ENCODE data around the gene YARS2. TPM values are rescaled to one million over a fixed set of nuclear protein-coding genes. Genes with fewer than 3 reads are reported as not detected.

Gene YARS2
- total RNA-seq, 1 experiment from 2014 or later: 41.4 TPM

DNA sequence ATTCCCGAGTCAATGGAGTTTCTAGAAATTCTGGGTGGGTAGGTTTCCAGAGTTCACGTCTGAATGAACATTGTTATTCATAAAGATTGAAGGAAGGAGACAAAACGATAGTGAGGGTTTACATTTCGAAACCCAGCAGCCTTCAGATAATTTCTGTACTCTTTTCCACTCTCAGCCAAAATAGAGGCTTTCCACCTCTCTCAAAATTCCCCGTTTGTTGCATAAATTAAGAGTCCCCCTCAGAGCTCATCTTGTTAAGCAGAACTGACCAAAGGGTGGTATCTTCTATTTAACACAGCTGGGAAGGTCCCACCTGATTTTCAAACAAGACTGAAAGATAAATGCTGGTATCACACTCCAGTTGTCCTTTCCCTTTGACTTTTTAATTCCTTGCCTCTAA, 21.5 kb upstream of the YARS2 start:
- Histone ChIP-seq H3K79me2 (ENCODE audit: insufficient read depth, low read length) (no peaks in the 10 kb centered on the region), H2BK15ac (ENCODE audit: low read depth, low read length) (no peak overlapping the region), H3T11ph (ENCODE audit: low read length) (no peak overlapping the region), H3K56ac (ENCODE audit: insufficient read length, low read depth, low read length) (no peak overlapping the region), H3K14ac (ENCODE audit: insufficient read depth, low read length) (no peak overlapping the region), H3K79me1 (ENCODE audit: insufficient read depth, low read depth, low read length, poor library complexity, severe bottlenecking) (no peaks in the 10 kb centered on the region), H4K5ac (ENCODE audit: insufficient read length, low read depth, low read length) (no peak overlapping the region), H3K9me3 (ENCODE audit: control insufficient read depth, low read depth, low read length) (no peaks in the 10 kb centered on the region), H3K9ac (ENCODE audit: extremely low read depth, insufficient read length, low read length) (no peak overlapping the region), H3K27me3 (ENCODE audit: insufficient read depth, low read length) (no peaks in the 10 kb centered on the region), H2BK12ac (ENCODE audit: insufficient read length, low read depth, low read length) (no peak overlapping the region), H3K27ac (ENCODE audit: insufficient read length, low read depth, low read length) (no peak overlapping the region), H4K91ac (ENCODE audit: insufficient read length, low read depth, low read length) (no peak overlapping the region), H2BK120ac (ENCODE audit: low read depth, low read length, poor library complexity, severe bottlenecking) (no peak overlapping the region), H2BK5ac (ENCODE audit: insufficient read length, low read length) (no peak overlapping the region), H3K23me2 (ENCODE audit: insufficient read length, low read depth, low read length, poor library complexity, severe bottlenecking) (no peaks in the 10 kb centered on the region), H4K8ac (replicated peaks; ENCODE audit: insufficient read length, low read depth, low read length) (no peak overlapping the region), H4K20me1 (ENCODE audit: control insufficient read depth, insufficient read depth, insufficient read length) (no peaks in the 10 kb centered on the region), H3K4ac (ENCODE audit: low read depth, low read length) (no peak overlapping the region), H2AK5ac (ENCODE audit: insufficient read length, low read length) (no peak overlapping the region), H2AFZ (ENCODE audit: low read length) (no peak overlapping the region), H3K4me1 (ENCODE audit: insufficient read depth, low read length) (no peaks in the 10 kb centered on the region), H3K18ac (ENCODE audit: insufficient read length, low read depth, low read length) (no peak overlapping the region), H3K4me2 (ENCODE audit: insufficient read depth, insufficient read length, low read length) (no peak overlapping the region), H3K23ac (ENCODE audit: insufficient read length, low read depth, low read length) (no peak overlapping the region), H2BK20ac (ENCODE audit: low read depth, low read length, poor library complexity, severe bottlenecking) (no peak overlapping the region)
- Mint-ChIP-seq H3K27me3 (ENCODE audit: low read depth) (no peaks in the 10 kb centered on the region; the same call in 1 of the 2 replicates), H3K36me3 (ENCODE audit: insufficient read depth in 1 of 3, low read depth in 3 of 3) (no peaks in the 10 kb centered on the region), H3K9me3 (no peaks in the 10 kb centered on the region), H3K4me1 (peaks cover 3 to 15% of the 10 kb centered on the region in 2 experiments; a peak in 3 of 4 replicates), H3K27ac (peak overlapping the region in 1 of 3 experiments; percentile 17; a peak in 1 of 7 replicates), H3K4me3 (no peak overlapping the region)
- DNase-seq: no peak
- TF ChIP-seq, protein P1, sequence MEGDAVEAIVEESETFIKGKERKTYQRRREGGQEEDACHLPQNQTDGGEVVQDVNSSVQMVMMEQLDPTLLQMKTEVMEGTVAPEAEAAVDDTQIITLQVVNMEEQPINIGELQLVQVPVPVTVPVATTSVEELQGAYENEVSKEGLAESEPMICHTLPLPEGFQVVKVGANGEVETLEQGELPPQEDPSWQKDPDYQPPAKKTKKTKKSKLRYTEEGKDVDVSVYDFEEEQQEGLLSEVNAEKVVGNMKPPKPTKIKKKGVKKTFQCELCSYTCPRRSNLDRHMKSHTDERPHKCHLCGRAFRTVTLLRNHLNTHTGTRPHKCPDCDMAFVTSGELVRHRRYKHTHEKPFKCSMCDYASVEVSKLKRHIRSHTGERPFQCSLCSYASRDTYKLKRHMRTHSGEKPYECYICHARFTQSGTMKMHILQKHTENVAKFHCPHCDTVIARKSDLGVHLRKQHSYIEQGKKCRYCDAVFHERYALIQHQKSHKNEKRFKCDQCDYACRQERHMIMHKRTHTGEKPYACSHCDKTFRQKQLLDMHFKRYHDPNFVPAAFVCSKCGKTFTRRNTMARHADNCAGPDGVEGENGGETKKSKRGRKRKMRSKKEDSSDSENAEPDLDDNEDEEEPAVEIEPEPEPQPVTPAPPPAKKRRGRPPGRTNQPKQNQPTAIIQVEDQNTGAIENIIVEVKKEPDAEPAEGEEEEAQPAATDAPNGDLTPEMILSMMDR (conservative IDR thresholded peaks at IDR 0.05): no peak
- WGBS (ENCODE audit: extremely low coverage, insufficient read length, low lambda C conversion rate): no CpG with 5 or more reads among the region's 5 CpGs
